ENCODE measurements around the gene SPPL3.

DNA sequence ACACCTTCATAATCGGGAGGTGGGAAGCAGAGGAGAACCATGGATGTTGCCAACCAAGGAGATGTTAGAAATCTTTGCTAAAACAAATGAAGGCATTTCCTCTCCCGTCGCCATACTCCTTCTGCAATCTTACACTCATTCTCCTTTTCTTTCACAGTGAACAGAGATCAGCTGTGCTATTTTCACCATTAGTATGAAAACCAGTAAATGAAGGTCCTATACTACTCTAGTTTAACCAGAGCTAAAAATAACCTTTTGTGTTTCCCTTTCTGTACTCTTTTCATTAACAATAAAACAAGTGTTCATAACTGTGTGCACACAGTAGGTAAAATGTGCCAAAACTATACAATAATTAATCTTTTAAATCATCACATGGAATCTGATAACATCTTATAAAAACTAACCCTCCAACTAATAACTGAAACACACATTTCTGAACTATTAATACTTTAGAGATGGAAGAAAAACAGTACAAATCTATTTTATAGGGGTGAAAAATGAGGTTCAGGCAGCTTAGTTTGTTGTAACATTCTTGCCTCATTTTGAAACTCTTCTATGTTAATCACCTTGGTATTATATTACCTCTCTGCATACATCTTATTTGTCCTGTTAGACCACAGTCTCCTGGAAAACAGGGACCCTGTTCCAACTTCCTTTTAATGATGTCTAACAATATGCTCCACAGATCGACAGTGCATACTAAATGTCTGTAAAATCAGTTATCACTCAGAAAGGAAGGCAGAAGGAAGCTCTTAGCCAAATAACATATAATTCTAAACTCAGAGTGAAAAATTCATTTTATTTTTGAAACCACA, 69.5 kb downstream of the SPPL3 start:
- TF ChIP-seq, protein P1, sequence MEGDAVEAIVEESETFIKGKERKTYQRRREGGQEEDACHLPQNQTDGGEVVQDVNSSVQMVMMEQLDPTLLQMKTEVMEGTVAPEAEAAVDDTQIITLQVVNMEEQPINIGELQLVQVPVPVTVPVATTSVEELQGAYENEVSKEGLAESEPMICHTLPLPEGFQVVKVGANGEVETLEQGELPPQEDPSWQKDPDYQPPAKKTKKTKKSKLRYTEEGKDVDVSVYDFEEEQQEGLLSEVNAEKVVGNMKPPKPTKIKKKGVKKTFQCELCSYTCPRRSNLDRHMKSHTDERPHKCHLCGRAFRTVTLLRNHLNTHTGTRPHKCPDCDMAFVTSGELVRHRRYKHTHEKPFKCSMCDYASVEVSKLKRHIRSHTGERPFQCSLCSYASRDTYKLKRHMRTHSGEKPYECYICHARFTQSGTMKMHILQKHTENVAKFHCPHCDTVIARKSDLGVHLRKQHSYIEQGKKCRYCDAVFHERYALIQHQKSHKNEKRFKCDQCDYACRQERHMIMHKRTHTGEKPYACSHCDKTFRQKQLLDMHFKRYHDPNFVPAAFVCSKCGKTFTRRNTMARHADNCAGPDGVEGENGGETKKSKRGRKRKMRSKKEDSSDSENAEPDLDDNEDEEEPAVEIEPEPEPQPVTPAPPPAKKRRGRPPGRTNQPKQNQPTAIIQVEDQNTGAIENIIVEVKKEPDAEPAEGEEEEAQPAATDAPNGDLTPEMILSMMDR (IDR thresholded peaks at IDR 0.05; ENCODE audit: poor library complexity) = no peak
- TF ChIP-seq EZH2 (IDR thresholded peaks at IDR 0.05; ENCODE audit: borderline replicate concordance) = no peak

Data from hepatocyte (in vitro differentiated cells).